ES-I3 (cell line): ENCODE data around the gene FBP2.
A peak's percentile ranks its signal among the peaks of the same experiment; 100 is the strongest.
"Not testable (repeated sequence)": the region's sequence is repeated elsewhere in the genome, so short reads cannot be mapped to it uniquely, and the experiment has no call there.

Experiments used
- H3K36me3 ChIP-seq: 2 replicates; pipeline ENCODE4 v1.6.1; 2013; ENCODE audit warnings: mild to moderate bottlenecking, low read length, control low read depth, moderate library complexity; ENCODE audit not compliant: insufficient read depth
- H3K4me1 ChIP-seq: 2 replicates; pipeline ENCODE4 v1.6.1; 2013; ENCODE audit warnings: mild to moderate bottlenecking, control low read depth, low read length; ENCODE audit not compliant: insufficient read depth
- H3K9ac ChIP-seq: 2 replicates; pipeline ENCODE4 v1.6.1; 2013; ENCODE audit warnings: low read depth, mild to moderate bottlenecking, low read length, moderate library complexity
- H3K9me3 ChIP-seq: 2 replicates; pipeline ENCODE4 v1.6.1; 2013; ENCODE audit warnings: mild to moderate bottlenecking, low read length, moderate library complexity; ENCODE audit not compliant: control insufficient read depth, insufficient read depth

Gene FBP2

DNA sequence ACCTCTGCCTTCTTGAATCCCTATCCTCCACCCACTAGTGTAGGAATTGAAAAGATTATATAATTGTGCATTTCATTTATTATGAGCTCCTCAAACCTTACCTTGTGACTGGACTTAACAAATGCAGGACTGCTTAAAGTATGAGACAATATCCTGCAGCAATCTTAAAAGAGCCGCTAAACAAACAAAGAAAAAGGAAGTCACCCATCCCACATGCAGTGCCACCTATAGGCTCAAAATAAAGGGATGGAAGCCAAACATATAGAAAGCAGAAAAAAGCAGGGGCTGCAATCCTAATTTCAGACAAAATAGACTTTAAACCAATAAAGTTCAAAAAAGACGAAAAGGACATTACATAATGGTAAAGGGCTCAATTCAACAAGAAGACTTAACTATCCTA is 30.1 kb downstream of the FBP2 start:
- H3K9me3 ChIP-seq, result 0 out of 2 replicates have a peak, but pooled peaks cover 2% of the 10 kb centered on the region
- no peak overlapping the region for H3K9ac ChIP-seq
- H3K4me1 ChIP-seq, result no peaks in the 10 kb centered on the region
- H3K36me3 ChIP-seq, result 0 out of 2 replicates have a peak, but pooled peaks cover 3% of the 10 kb centered on the region

DNA sequence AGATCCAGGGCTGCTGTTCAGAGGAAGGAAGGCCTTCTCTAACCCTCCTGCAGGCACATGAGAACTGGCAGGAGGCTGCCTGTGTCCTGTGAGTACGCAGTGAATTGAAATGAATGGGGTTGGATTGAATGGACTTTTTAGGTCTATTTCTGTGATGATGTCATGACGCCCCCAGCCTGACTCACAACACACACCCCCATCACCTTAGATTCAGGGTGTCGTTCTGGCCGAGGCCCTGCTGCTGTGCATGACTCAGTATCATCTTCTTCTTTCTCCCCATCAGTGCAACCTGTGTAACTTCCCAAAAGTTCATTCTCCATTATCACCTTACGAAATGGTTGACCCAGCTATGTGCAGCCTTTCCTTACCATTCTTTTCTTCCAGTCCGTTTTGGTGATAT is 33.4 kb downstream of the FBP2 start:
- H3K36me3 ChIP-seq, result 0 out of 2 replicates have a peak, but pooled peaks cover 3% of the 10 kb centered on the region
- no peak overlapping the region for H3K9ac ChIP-seq
- no peaks in the 10 kb centered on the region for H3K4me1 ChIP-seq
- H3K9me3 ChIP-seq, result 0 out of 2 replicates have a peak, but pooled peaks cover 2% of the 10 kb centered on the region

- Histone ChIP-seq H3K4me1 (no peaks in the 10 kb centered on the region), H3K36me3 (0 out of 2 replicates have a peak, but pooled peaks cover 3% of the 10 kb centered on the region), H3K9me3 (no peaks in the 10 kb centered on the region), H3K9ac (no peak overlapping the region)
Measured at GRCh38 chr9:94557376-94557775, 36.2 kb downstream of the FBP2 start.

DNA sequence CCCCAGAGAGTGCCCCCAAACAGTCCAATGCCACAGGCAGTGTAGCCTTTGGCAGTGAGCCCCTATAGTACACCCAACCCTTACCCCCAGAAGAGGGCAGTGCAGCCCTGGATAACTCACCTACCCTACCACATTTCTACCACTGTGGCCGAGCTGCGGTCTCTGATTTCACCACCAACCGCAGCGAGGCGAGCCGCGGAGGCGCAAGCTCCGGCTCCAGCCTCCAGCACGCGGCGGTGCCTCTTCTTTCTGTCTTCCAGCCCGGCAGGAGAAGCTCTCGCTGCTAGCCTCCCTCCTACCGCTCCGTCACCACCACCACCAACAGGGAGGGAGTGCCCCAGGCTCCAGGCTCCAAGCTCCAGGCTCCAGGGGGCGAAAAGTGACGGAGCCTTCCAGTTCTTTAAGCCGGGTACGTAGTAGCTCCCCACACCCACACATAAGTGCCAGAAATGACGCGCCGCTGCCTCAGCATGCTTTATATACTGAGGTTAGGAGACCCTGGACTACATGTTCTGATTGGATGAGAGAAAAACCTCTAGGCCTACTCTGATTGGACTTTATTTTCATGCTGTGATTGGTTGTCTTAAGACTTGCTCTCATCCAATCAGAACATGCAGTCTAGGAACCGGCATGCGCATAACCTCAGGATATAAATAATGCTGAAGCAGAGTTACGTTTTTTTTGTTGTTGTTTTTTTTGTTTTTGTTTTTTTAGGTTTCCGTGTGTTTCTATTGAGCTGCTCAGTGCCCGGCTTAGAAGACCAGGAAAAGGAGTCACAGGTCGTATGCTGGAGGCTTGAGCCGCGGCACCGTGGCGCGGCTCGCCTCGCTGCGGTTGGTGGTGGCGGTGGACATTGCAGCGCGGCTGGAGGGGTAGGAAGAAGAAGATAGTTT is 38.9 kb downstream of the FBP2 start, which contains the start of gene PCAT7:
Gene PCAT7, plus strand, starts transcription at position 645 of the 893 bp plus-strand sequence.
- Histone ChIP-seq H3K4me1 (no peaks in the 10 kb centered on the region), H3K36me3 (no peaks in the 10 kb centered on the region), H3K9me3 (no peaks in the 10 kb centered on the region), H3K9ac (peak within 1 kb of the TSS; percentile 86)

DNA sequence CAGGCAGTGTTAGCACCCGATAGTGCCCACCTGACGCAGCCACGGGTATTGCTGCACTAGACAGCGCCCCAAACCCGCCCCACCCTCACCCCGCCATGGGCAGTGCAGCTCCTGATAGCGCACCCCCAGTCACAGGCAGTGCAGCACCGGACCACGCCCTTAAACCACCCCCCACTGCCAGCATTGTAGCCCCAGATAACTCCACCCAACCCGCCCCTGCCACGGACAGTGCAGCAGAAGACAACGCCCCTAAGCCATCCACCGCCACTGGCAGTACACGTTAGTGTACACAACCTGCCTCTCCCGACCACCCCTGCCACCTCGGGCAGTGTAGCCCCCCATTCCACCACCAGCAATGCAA is 39.6 kb downstream of the FBP2 start:
- H3K9ac ChIP-seq, result peak overlapping the region; percentile 86
- H3K4me1 ChIP-seq, result no peaks in the 10 kb centered on the region
- no peaks in the 10 kb centered on the region for H3K36me3 ChIP-seq
- no peaks in the 10 kb centered on the region for H3K9me3 ChIP-seq

DNA sequence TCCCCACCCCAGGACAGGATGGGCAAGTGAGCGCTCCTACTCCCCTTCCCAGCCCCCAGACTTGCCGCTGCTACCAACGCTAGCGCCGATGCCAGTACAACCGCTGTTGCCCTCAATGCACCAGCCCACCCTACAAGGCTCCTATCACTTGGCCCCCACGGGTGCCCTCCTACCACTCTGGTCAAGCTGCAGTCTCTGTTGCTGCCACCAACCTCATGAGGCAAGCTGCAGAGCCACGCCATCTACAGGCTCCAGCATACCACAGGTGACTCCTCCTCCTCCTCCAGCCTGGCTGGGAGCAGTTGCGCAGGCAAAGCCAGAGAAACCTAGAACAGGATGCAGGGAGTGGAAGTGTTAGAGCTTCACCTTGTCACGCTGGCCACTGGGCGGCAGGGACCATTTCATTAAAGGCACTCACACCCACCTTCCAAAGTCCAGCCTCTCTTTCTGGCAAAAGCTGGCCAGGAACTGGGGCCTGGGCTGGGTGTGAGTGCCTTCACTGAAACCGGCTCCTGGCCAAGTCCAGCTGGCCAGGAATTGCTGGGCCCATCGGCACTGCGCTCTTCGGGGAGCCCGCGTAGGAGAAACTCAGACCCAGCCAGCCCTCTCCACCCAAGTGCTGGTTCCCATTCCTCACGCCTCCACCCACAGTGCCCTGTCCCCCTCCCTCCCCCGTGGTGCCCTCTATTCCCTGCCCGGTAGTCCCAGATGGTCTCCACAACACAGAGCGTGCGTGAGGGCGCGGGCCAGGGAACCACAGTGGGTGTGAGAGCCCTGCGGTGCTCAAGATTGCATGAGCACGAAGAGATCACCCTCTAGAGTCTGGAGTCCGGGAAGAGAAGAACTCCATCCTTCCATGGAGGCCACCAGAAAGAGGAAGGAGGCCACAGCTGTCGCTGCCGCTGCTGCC is 40.3 kb downstream of the FBP2 start:
- Histone ChIP-seq H3K9me3 (no peaks in the 10 kb centered on the region), H3K4me1 (no peaks in the 10 kb centered on the region), H3K9ac (peak overlapping the region; percentile 86), H3K36me3 (no peaks in the 10 kb centered on the region)

DNA sequence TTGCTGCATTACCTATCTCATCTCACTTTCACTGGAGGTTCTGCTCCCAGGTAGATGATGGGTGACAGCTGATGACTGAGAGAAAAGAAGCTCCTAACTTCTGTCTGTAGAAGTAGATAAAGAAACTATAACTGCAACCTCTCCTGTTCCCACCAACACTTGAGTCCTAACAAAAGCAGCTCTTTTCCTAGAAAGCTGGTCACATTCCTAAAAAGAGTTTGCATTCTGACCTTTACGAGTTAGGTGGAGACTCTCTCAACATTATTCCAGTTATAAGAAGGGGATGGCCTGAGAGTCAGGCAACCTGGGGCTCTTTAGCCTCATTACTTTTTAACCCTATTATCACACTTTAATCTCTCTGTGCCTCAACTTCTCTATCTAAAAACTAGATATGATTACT is 47.7 kb downstream of the FBP2 start:
- no peaks in the 10 kb centered on the region for H3K4me1 ChIP-seq
- no peaks in the 10 kb centered on the region for H3K36me3 ChIP-seq
- H3K9ac ChIP-seq, result no peak overlapping the region
- no peaks in the 10 kb centered on the region for H3K9me3 ChIP-seq

GRCh38 chr9:94544335-94544734 is 49.3 kb downstream of the FBP2 start:
- H3K9ac ChIP-seq, H3K9me3 ChIP-seq, H3K36me3 ChIP-seq, H3K4me1 ChIP-seq: not testable (repeated sequence)

- Histone ChIP-seq H3K36me3 (no peaks in the 10 kb centered on the region), H3K9me3 (no peaks in the 10 kb centered on the region), H3K9ac (no peak overlapping the region), H3K4me1 (no peaks in the 10 kb centered on the region)
Measured at GRCh38 chr9:94538908-94539307, 54.7 kb downstream of the FBP2 start.

DNA sequence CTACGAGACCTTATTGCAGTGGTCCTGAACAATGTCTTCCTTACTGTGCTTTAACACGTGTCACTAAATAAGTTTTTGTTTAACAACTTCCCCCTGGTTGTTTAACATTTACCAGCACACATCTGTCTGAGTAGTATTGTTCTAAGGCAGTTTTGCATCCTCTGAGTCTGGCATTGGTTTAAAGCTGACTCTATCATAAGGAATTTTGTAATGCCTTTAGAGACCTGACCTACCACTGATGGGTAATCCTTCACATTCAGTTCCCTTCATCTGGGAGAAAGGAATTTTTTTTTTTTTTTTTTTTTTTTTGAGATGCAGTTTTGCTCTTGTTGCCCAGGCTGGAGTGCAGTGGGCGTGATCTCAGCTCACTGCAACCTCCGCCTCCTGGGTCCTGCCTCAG is 58.7 kb downstream of the FBP2 start:
- Histone ChIP-seq H3K4me1 (no peaks in the 10 kb centered on the region), H3K36me3 (no peaks in the 10 kb centered on the region), H3K9me3 (no peaks in the 10 kb centered on the region), H3K9ac (no peak overlapping the region)

DNA sequence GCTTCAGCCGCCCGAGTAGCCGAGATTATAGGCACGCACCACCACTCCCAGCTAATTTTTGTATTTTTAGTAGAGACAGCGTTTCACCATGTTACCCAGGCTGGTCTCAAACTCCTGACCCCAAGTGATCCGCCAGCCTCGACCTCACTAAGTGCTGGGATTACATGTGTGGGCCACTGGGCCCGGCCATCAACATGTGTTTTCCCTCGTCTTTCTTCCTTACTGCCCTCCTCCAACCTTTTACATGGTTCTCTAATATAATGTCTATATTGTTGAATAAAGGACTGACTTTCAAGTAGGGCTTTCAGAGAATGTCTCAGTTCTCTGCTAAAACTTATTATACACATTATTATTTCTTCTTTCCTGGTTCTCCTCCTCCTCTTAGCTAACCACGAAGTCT is 60.0 kb downstream of the FBP2 start:
- H3K4me1 ChIP-seq, result no peaks in the 10 kb centered on the region
- H3K36me3 ChIP-seq, result no peaks in the 10 kb centered on the region
- H3K9ac ChIP-seq, result no peak overlapping the region

GRCh38 chr9:94533155-94533554 is 60.5 kb downstream of the FBP2 start:
- Histone ChIP-seq H3K9ac (no peak overlapping the region), H3K4me1 (no peaks in the 10 kb centered on the region), H3K36me3 (no peaks in the 10 kb centered on the region), H3K9me3 (no peaks in the 10 kb centered on the region)

More for the DNA sequence above, 60.0 kb downstream of the FBP2 start:
- no peaks in the 10 kb centered on the region for H3K9me3 ChIP-seq

GRCh38 chr9:94528886-94529285 is 64.7 kb downstream of the FBP2 start:
- no peaks in the 10 kb centered on the region for H3K9me3 ChIP-seq
- H3K4me1 ChIP-seq, result no peaks in the 10 kb centered on the region
- no peak overlapping the region for H3K9ac ChIP-seq
- H3K36me3 ChIP-seq, result no peaks in the 10 kb centered on the region

DNA sequence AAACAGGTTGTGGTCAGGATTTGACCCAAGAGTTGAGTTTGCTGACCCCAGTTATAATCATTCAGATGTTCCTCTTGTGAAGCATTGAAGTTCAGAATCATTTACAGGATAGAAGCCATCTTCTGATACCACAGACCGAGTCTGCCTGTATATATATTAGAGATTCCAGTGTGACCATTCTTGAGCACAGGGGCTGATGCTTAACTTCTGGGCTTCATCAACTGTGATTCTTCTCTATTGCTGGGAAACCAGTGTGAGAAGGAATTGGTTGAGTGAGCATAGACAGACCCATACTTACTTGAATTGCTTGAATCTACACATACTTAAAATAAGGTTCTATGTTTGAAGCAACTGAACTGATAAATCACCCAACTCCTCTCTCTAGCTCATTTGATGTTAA is 66.7 kb downstream of the FBP2 start:
- Histone ChIP-seq H3K9me3 (no peaks in the 10 kb centered on the region), H3K4me1 (no peaks in the 10 kb centered on the region), H3K36me3 (no peaks in the 10 kb centered on the region), H3K9ac (no peak overlapping the region)
